Activated CD4-positive, alpha-beta T cell treated with anti-CD3 and anti-CD28 coated beads, Interleukin-2, amount 50 U/mL, for 1 hour (primary cell): ENCODE results near the gene CERS1.
A peak's percentile ranks its signal among the peaks of the same experiment; 100 is the strongest.

ENCODE experiments used
- DNase-seq: peaks from one replicate; pipeline ENCODE4 v3.0.0-alpha.2; 2020

Gene CERS1

GRCh38 chr19:18832306-18833140 is 63.4 kb downstream of the CERS1 start:
- DNase-seq = no peak

GRCh38 chr19:18831524-18832305 is 64.2 kb downstream of the CERS1 start, which contains the start of gene UPF1:
UPF1 (plus strand) TSS chr19:18831959; CDS start chr19:18832210, 251 bp downstream.
- DNase-seq = peak; percentile 96

- no peak for DNase-seq
Measured at GRCh38 chr19:18830488-18830887, 65.5 kb downstream of the CERS1 start.

- no peak for DNase-seq
Measured at GRCh38 chr19:18828786-18829185, 67.2 kb downstream of the CERS1 start.
